GM18867 (cell line): ENCODE measurements around the gene KLK4.

Experiments used
- ATAC-seq: cut with Tn5 transposase; IDR thresholded peaks from one replicate; pipeline ENCODE4 v1.9.1; 2021; ENCODE audit warnings: mild to moderate bottlenecking, moderate library complexity; ENCODE audit not compliant: unreplicated experiment

KLK4 gene

GRCh38 chr19:50882188-50882587 lies 29.0 kb downstream of the KLK4 start:
- no peak for ATAC-seq

GRCh38 chr19:50880241-50880640 lies 31.0 kb downstream of the KLK4 start:
- no peak for ATAC-seq

- ATAC-seq, result no peak
Measured at GRCh38 chr19:50878851-50879250, 32.3 kb downstream of the KLK4 start.

GRCh38 chr19:50877338-50877737 lies 33.9 kb downstream of the KLK4 start:
- ATAC-seq, result no peak

GRCh38 chr19:50876456-50876855 lies 34.7 kb downstream of the KLK4 start:
- no peak for ATAC-seq

GRCh38 chr19:50875795-50876422 lies 35.3 kb downstream of the KLK4 start:
- no peak for ATAC-seq

- no peak for ATAC-seq
Measured at GRCh38 chr19:50874211-50874610, 37.0 kb downstream of the KLK4 start.

GRCh38 chr19:50873056-50873455 lies 38.1 kb downstream of the KLK4 start, which contains the start of gene KLK2:
Gene KLK2, plus strand, starts transcription at chr19:50873439. Its CDS starts 35 bp downstream, at chr19:50873474.
- ATAC-seq, result no peak

- no peak for ATAC-seq
Measured at GRCh38 chr19:50870417-50871089, 40.6 kb downstream of the KLK4 start.

GRCh38 chr19:50869479-50869878 lies 41.7 kb downstream of the KLK4 start:
- ATAC-seq, result no peak

- no peak for ATAC-seq
Measured at GRCh38 chr19:50861496-50862286, 49.5 kb downstream of the KLK4 start.

- ATAC-seq, result no peak
Measured at GRCh38 chr19:50861010-50861409, 50.2 kb downstream of the KLK4 start.

GRCh38 chr19:50859849-50860248 lies 51.3 kb downstream of the KLK4 start:
- no peak for ATAC-seq

GRCh38 chr19:50858886-50859285 lies 52.3 kb downstream of the KLK4 start:
- ATAC-seq, result no peak

- no peak for ATAC-seq
Measured at GRCh38 chr19:50857366-50857765, 53.8 kb downstream of the KLK4 start.
